ENCODE results near the gene HCK.

The HCK gene

GRCh38 chr20:32132911-32133549 is 81.0 kb downstream of the HCK start:
- no peak for DNase-seq

DNA sequence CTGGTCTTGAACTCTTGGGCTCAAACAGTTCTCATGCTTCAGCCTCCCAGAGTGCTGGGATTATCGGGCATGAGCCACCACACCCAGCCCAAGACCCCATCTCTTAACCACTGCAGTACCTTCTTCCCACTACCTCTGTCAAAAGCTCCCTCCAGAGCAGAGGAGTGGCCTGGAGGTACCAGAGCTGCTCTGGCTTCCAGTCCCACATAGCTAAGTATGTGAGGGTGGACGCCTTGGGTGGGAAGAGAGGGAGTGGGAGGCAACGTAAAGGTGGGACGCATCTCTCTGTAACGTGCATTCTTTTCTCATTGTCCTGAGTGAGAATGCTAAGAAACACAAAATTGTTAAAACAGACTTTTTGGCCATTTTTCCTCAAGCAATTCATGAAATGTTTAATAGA is 82.0 kb downstream of the HCK start:
- no peak for DNase-seq

- no peak for DNase-seq
Measured at GRCh38 chr20:32135983-32136515, 84.0 kb downstream of the HCK start.

DNA sequence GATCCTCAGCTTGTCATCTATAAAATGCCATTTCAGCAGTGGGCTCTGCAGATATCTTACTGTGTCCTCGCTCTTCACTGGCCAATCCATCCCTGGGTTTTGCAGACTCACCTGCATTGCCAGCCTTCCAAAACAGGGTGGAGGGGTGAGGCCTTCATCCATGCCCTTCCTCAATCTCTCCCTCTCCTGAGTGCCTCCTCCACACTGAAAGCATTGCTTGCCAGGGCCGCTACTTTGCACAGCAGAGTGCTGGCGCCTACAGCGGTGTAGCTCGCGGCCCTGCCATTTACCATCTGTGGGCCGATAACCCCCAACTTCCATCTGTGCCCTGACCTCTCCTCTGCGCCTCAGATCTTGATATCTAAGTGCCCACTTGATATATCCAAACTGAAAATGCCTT is 86.9 kb downstream of the HCK start:
- DNase-seq = no peak

GRCh38 chr20:32139947-32140346 is 87.9 kb downstream of the HCK start:
- no peak for DNase-seq

- DNase-seq = no peak
Measured at GRCh38 chr20:32140603-32141002, 88.6 kb downstream of the HCK start.

DNA sequence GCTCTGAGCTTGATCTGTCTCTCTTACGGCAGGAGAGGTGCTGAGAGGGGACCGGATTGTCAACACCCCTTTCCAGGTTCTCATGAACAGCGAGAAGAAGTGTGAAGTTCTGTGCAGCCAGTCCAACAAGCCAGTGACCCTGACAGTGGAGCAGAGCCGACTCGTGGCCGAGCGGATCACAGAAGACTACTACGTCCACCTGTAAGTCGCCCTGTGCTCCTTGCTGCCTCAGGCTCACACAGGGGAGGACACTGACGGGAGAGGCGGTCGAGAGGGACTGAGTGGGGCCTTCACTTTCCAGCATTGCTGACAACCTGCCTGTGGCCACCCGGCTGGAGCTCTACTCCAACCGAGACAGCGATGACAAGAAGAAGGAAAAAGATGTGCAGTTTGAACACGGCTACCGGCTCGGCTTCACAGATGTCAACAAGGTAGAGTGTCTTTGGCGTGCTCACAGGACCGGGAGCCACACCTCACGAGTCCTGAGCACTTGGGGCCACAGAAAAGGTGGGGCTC is 89.5 kb downstream of the HCK start:
- DNase-seq = no peak

DNA sequence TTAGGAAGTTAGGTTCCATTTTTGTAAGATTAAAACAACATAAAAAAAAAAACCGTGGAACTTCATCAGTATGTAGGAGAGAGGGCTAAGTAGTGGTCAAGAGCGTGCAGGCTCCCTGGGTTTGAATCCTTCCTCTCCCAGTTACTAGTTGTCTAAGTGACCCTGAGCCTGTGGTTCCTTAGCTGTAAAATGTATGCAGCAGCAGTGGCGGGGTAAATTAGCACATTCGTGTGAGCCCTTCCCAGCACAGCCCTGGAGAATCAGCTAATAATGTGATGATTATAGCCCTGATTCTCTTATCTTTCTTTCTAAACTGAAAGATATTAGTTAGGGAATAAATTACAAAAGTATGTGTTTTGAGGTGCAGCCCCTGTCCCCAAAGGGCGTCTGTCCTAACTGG is 90.0 kb downstream of the HCK start:
- DNase-seq = no peak

- DNase-seq = no peak
Measured at GRCh38 chr20:32142991-32143390, 90.9 kb downstream of the HCK start.

DNA sequence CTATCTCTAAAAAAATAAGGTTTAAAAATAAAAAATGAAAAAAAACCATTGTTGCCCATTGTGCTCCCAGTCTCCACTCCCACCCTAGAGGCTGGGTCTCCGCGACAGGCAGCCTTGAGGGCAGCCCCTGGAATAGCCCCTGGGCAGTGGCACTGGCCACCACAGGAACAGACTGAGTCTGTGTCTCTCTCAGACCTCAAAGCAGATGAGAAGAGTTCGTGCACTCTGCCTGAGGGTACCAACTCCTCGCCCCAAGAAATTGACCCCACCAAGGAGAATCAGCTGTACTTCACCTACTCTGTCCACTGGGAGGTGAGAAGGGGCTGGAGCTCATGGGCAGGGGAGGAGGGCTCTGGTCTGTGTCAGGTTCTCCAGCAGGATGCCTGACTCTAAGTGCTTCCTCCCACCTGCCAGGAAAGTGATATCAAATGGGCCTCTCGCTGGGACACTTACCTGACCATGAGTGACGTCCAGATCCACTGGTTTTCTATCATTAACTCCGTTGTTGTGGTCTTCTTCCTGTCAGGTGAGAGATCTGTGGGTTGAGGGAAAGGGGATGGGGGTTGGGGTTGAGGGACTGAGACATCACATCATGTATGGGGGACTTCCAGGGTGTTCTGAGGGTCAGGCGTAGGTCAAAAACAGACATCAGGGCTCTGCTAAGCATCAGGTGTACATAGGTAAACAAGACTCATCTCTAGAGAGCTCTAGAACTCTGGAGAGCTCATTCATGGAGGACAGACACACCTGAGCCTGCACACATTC is 93.0 kb downstream of the HCK start:
- no peak for DNase-seq

- DNase-seq = no peak
Measured at GRCh38 chr20:32149566-32150170, 97.6 kb downstream of the HCK start.

DNA sequence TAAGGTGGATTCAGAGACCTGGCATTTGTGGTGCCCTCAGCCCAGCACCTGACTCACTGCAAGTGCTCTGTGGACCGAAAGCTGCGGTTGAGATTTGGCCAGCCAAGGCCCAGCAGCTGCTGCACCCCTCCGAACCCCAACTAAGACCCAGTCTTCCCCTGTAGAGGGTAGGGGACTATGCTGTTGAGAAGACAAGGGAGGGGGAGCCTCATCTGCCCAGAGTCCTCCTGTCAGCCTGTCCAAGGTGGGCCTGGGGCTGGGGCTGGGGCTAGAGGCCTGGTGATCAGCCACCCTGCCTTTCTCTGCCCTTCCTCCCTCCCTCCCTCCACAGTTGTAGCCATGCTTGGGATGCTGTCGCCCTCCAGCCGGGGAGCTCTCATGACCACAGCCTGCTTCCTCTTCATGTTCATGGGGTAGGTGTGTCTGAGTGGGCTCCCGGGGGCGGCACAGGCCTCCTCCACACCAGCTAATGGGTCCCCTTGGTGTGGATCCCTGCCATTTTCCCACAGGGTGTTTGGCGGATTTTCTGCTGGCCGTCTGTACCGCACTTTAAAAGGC is 98.3 kb downstream of the HCK start:
- DNase-seq = no peak
